ENCODE measurements around the gene POU2F3.

POU2F3 gene

GRCh38 chr11:120272303-120272702 lies 32.4 kb downstream of the POU2F3 start:
- no peak for TF ChIP-seq CTCF (IDR thresholded peaks at IDR 0.05)

- TF ChIP-seq CTCF (IDR thresholded peaks at IDR 0.05) = no peak
These were observed 33.5 kb downstream of the POU2F3 start for GRCh38 chr11:120273432-120273831.

GRCh38 chr11:120279502-120279901 lies 39.6 kb downstream of the POU2F3 start:
- no peak for TF ChIP-seq CTCF (IDR thresholded peaks at IDR 0.05)

- no peak for TF ChIP-seq CTCF (IDR thresholded peaks at IDR 0.05)
These were observed 40.7 kb downstream of the POU2F3 start for GRCh38 chr11:120280600-120281051.

- no peak for TF ChIP-seq CTCF (IDR thresholded peaks at IDR 0.05)
These were observed 41.3 kb downstream of the POU2F3 start for GRCh38 chr11:120281143-120281795.

- no peak for TF ChIP-seq CTCF (IDR thresholded peaks at IDR 0.05)
These were observed 43.2 kb downstream of the POU2F3 start for GRCh38 chr11:120283124-120283523.

GRCh38 chr11:120284272-120284671 lies 44.3 kb downstream of the POU2F3 start:
- no peak for TF ChIP-seq CTCF (IDR thresholded peaks at IDR 0.05)

GRCh38 chr11:120285256-120285655 lies 45.3 kb downstream of the POU2F3 start:
- TF ChIP-seq CTCF (IDR thresholded peaks at IDR 0.05) = no peak
